Lung (tissue), 10 donors: ENCODE data around the gene CD58. TPM values are rescaled to one million over a fixed set of nuclear protein-coding genes. Genes with fewer than 3 reads are reported as not detected.
A peak's percentile ranks its signal among the peaks of the same experiment; 100 is the strongest.
"Not testable (repeated sequence)": the region's sequence is repeated elsewhere in the genome, so short reads cannot be mapped to it uniquely, and the experiment has no call there.

Experiments
- ATAC-seq: fragments of 200-7000 bp; cut with Tn5 transposase; one replicate; pipeline ENCODE4 v1.9.1; 2020; ENCODE audit warnings: moderate number of reproducible peaks; ENCODE audit not compliant: insufficient read depth, low FRiP score
- DNase-seq, 3 donors: peaks; one replicate each; pipeline ENCODE4 v3.0.0-alpha.2; 2013 to 2017
- H3K27ac ChIP-seq, 2 donors: one replicate each; pipeline ENCODE4 v1.5.1; 2013; ENCODE audit warnings: mild to moderate bottlenecking in 2 of 2, moderate library complexity in 2 of 2, control low read depth in 1 of 2, inconsistent platforms in 1 of 2, low read depth in 1 of 2, low read length in 1 of 2
- H3K27me3 ChIP-seq, 3 donors: one replicate each; pipeline ENCODE4 v1.5.1; 2013; ENCODE audit warnings: low read length in 2 of 3; ENCODE audit not compliant: control insufficient read depth in 3 of 3, insufficient read depth in 3 of 3
- H3K36me3 ChIP-seq, 4 donors: one replicate each; pipeline ENCODE4 v1.5.1; 2013; ENCODE audit warnings: low read length in 4 of 4, mild to moderate bottlenecking in 1 of 4, moderate library complexity in 1 of 4; ENCODE audit not compliant: control insufficient read depth in 4 of 4, insufficient read depth in 4 of 4
- H3K4me1 ChIP-seq, 5 donors: one replicate each; pipeline ENCODE4 v1.5.1; 2013; ENCODE audit warnings: low read length in 5 of 5, mild to moderate bottlenecking in 2 of 5, moderate library complexity in 1 of 5; ENCODE audit not compliant: control insufficient read depth in 5 of 5, insufficient read depth in 5 of 5
- H3K4me3 ChIP-seq: one replicate; pipeline ENCODE4 v1.5.1; 2013; ENCODE audit warnings: mild to moderate bottlenecking, control low read depth, moderate library complexity
- H3K9ac ChIP-seq, 2 donors: one replicate each; pipeline ENCODE4 v1.5.1; 2013; ENCODE audit warnings: low read length in 2 of 2, control low read depth in 1 of 2; ENCODE audit not compliant: insufficient read depth in 1 of 2
- H3K9me3 ChIP-seq, 4 donors: one replicate each; pipeline ENCODE4 v1.5.1; 2013; ENCODE audit warnings: low read length in 3 of 4, mild to moderate bottlenecking in 1 of 4, moderate library complexity in 1 of 4; ENCODE audit not compliant: control insufficient read depth in 4 of 4, insufficient read depth in 3 of 4
- WGBS, 2 donors: extraction: QIAGEN DNeasy Blood & Tissue Kit; methylation state at CpG; one replicate each; pipeline ENCODE4 v1.1.7; 2013; 5-methylcytosine and 5-hydroxymethylcytosine counted together
- polyA plus RNA-seq, 2 donors: library from polyadenylated mRNA; stranded (reverse); fragments of 200-250 nt; gene quantifications; one replicate each; pipeline ENCODE4 v1.2.1, GENCODE V29; 2013
- total RNA-seq, 2 donors: library from RNA; depleted of rRNA in 1 of 2; stranded (reverse); fragments of >200 nt in 1 of 2; gene quantifications; one replicate each; pipeline ENCODE4 v1.2.1, GENCODE V29; 2014 to 2021
- donor health status: Bipolar disorder and iron deficiency.
- donor health status: healthy.
- donor health status: DM: yes; HTN: yes; CAD: no.

CD58 gene
- total and polyA plus RNA-seq, 4 donors, result 27.5 to 52.1 (median 28.7) TPM

DNA sequence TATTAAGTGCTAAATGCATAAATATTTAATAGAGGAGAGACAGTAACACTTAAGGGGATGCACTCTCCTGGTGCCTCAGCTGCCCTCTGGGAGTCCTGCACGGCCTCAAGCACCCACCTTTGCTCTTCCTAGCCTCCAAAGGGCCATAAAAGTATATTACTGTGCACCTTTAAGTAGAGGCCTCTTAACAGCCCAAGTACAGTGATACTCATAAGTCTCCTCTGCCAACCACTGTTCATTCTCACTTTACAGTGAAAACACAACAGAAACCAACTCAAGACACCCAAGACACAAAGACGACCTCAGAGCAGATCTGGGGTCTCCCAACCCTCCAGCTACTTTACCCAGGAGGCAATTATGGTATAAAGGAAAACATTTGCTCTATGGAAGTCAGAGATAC is 26.6 kb upstream of the CD58 start:
- DNase-seq, H3K27me3 ChIP-seq, H3K4me1 ChIP-seq, H3K36me3 ChIP-seq, ATAC-seq, H3K9me3 ChIP-seq, H3K4me3 ChIP-seq, H3K27ac ChIP-seq, H3K9ac ChIP-seq: not testable (repeated sequence)
- 72 to 74% methylated on average over 2 of the region's 2 CpGs for WGBS, 2 donors

DNA sequence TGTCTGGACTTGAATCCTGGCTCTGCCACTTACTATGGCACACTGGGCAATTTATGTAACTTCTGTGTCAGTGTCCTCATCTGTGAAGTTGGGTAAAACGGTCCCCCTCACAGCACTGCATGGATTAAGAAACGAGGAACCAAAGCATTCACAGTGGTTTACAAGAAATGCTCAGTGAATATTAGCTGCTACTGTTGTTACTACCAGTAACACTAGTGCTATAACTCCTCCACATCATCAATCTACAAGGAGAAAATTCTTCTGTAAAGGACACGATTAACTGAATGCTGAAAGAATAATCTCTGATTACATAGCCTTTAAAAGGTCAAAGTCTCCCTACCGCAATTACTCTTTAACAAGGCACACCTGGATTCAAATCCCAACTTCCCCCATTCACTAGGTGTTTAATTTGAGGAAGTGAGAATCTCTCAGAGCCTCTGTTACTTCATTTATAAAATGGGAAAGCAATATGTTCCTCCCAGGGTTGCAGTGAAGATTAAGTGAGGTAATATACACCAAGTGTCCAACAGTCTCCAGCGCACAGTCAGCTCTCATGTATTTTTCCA is 26.0 kb upstream of the CD58 start:
- 64 to 79% methylated on average over 5 of the region's 5 CpGs for WGBS, 2 donors
- not testable (repeated sequence) for H3K9me3 ChIP-seq, H3K27ac ChIP-seq, H3K4me1 ChIP-seq, H3K4me3 ChIP-seq, H3K27me3 ChIP-seq, H3K9ac ChIP-seq, H3K36me3 ChIP-seq, ATAC-seq, DNase-seq

DNA sequence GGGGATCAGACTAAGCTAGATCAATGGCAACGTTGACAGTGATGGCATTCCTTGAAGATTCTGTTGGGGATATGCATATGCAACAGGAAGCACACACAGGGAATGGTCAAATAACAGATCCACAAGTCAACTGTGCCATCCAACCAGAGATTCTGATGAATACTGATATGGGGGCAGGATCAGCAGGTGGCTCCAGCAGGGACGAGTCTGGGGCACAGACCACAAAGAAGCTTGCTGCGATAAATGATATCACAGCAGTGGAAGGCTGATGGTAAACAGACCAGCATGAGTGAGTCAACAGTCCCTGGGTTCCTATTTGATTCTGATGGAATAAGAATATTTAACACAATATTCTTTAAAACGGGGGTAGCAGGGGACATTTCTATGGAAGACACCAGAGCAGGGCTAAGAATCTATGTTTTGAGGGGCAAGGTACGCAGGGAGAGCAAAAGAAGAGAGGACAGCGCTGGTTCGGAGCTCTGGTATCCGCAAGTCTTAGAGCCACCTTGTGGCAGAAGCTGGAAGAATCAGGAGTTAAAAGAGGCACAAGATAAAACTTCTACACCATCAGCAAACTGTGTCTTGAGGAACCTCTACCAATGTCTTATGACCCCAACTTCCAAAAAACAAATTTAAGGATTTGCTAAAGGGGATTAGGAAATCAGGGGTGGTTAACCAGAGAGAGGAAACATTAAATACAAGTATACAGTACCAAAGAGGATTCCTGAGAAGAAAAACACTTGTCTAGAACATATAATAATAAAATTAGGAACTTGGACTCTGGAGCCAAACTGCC is 25.3 kb upstream of the CD58 start:
- WGBS, 2 donors, result 15 to 18% methylated on average over 8 of the region's 8 CpGs
- H3K9me3 ChIP-seq, ATAC-seq, H3K36me3 ChIP-seq, H3K4me3 ChIP-seq, H3K27me3 ChIP-seq, H3K9ac ChIP-seq, H3K27ac ChIP-seq, H3K4me1 ChIP-seq: not testable (repeated sequence)
- DNase-seq, result peak in 2 of 3 donors; percentile 15 to 50

DNA sequence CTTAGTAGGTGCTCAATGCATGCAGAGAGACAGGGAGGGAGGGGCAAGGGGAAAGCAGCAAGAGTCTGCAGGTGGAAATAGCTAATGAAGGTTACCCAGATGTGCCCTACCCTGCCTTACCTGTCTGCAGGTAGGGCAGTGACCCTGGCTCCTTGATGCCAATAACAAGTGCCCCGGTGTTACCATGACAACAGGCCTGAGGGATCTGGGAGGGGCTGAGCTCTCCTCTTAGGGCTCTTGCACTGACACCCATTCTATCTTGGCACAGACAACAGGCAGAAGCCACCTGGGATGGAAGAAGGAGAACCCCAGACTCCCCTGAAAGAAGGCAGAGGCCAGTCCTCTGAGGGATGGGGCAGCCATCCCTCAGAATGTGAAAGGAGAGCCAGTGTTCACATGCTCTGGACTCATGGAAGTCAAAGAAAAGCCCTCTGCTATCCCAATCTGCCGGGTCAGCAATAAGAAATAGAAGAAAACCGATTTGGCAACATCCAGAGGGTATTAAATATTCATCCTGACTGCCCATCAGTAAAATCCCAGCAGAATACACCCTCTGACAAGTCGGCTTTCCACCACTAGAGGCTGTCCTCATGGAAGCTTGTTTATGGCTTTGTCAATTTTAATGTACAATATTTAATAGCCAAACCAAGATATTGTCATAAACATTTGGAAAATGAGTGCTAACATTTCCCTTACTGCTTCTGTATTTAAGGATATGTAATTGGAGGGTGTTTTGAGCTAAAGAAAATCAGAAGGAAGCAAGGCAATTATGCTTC is 24.4 kb upstream of the CD58 start:
- H3K4me1 ChIP-seq, ATAC-seq, H3K4me3 ChIP-seq, DNase-seq, H3K36me3 ChIP-seq, H3K27me3 ChIP-seq, H3K27ac ChIP-seq, H3K9ac ChIP-seq, H3K9me3 ChIP-seq: not testable (repeated sequence)
- WGBS, 2 donors, result 71 to 76% methylated on average over 4 of the region's 4 CpGs

DNA sequence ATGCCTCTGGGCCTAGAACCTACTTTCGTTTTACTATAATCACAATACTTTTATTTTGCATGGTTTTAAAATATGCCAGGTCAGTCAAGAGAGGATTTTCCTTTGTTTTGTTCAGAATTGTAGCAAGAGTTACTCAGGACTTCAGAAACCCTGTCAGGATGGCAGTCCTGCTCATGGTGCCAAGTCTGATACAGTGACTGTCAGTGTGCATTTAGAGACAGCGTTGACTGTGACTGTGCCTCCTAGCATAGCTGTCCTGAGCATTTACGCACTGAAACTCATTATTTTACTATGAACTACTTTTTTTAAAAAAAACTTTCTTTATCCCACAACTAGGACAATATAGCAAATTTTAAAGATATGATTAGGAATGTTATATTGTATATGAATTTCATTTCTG is 23.2 kb upstream of the CD58 start:
- not testable (repeated sequence) for DNase-seq, H3K27me3 ChIP-seq, H3K36me3 ChIP-seq, ATAC-seq, H3K27ac ChIP-seq, H3K9me3 ChIP-seq, H3K4me3 ChIP-seq, H3K9ac ChIP-seq, H3K4me1 ChIP-seq
- WGBS, 2 donors, result 97 to 98% methylated on average over 3 of the region's 3 CpGs

DNA sequence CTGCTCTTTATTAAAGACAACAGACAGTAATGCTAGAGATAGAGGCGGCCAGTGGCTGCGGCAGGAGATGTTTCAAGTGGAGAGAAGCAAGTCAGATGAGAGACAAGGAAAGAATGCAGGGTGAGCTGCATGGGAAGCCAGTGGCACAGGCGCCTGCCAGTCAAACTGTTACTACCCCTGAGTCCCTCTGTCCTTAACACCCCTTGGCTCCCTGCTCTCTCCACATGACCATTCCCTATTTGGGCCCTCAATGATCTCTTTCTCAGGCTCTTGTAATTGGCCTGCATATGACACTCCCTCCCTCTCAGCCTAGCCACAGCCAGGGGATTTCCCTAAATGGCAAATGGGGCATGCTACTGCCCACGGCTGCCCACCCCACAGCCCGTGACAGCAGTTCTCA is 22.6 kb upstream of the CD58 start:
- not testable (repeated sequence) for H3K27ac ChIP-seq, H3K9ac ChIP-seq, H3K4me1 ChIP-seq, H3K9me3 ChIP-seq, H3K27me3 ChIP-seq, H3K4me3 ChIP-seq, ATAC-seq, H3K36me3 ChIP-seq, DNase-seq
- WGBS, 2 donors, result 90 to 100% methylated on average over 3 to 5 of the region's 5 CpGs

DNA sequence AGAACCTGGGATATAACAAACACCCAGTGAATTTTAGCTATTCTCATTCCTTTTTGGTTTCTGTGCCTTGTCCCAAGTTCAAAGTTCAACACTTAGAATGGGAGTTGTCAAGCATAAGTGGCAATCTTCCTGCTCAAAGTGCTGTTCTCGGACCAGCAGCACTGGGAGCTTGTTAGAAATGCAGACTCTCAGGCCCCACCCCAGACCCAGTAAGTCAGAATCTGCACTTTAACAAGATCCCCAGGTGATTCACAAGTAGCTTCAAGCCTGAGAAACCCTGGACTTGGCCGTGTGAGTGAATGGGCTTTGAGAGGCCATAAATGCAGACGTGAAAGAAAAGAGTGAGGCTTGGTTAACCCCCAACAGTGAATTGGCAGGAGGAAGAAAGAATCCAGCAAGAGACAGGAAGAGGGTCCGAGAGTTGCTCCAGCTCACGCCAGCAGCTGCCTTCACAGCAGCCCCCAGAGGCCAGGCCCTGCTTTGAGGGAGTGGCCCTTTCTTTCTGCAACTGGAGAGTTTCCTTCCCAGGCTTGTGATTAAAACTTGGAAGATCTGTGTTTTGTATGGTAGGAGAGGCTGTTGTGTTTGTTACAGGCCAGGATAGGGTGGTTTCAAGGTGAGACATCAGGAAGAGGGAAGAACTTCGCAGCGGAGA is 21.3 kb upstream of the CD58 start:
- H3K27me3 ChIP-seq, H3K4me1 ChIP-seq, H3K27ac ChIP-seq, H3K4me3 ChIP-seq, DNase-seq, H3K9ac ChIP-seq, H3K36me3 ChIP-seq, ATAC-seq, H3K9me3 ChIP-seq: not testable (repeated sequence)
- 82 to 89% methylated on average over 7 of the region's 7 CpGs for WGBS, 2 donors
